ENCODE measurements around the gene MRPS2. TPM values are rescaled to one million over a fixed set of nuclear protein-coding genes. Genes with fewer than 3 reads are reported as not detected.
A peak's percentile ranks its signal among the peaks of the same experiment; 100 is the strongest.

Gene MRPS2
- total RNA-seq, 1 experiment from 2014 or later: 62.4 TPM

- no peaks in the 10 kb centered on the region for H4K20me1 ChIP-seq (ENCODE audit: low read length)
- H3K27me3 ChIP-seq (ENCODE audit: low read length): no peaks in the 10 kb centered on the region
- no peaks in the 10 kb centered on the region for H3K9me3 ChIP-seq (ENCODE audit: low read length)
- no peak overlapping the region for H3K27ac ChIP-seq (ENCODE audit: low read length)
- DNase-seq (no peak), ATAC-seq (no peak)
- H3K9ac ChIP-seq (ENCODE audit: low read length): no peak overlapping the region
- intact Hi-C loops (cut with micrococcal nuclease): no loop called here
- H2AFZ ChIP-seq (ENCODE audit: low read length): no peak overlapping the region
- no peak overlapping the region for H3K4me2 ChIP-seq (ENCODE audit: low read length)
- no peaks in the 10 kb centered on the region for H3K36me3 ChIP-seq (ENCODE audit: low read depth, low read length)
- no TSS peak for BruUV-seq (replicated peaks)
- no peaks in the 10 kb centered on the region for H3K4me1 ChIP-seq (ENCODE audit: insufficient read depth, low read length)
- no peaks in the 10 kb centered on the region for H3F3A ChIP-seq (ENCODE audit: low read length, unreplicated experiment)
- ChIA-PET CTCF (no interaction called here), POLR2A (ENCODE audit: unreplicated experiment) (no interaction called here)
- no peaks in the 10 kb centered on the region for H3K9me2 ChIP-seq (replicated peaks; ENCODE audit: low read length)
- H3K79me2 ChIP-seq (ENCODE audit: low read length): no peaks in the 10 kb centered on the region
- TF ChIP-seq EZH2 (IDR thresholded peaks at IDR 0.05; ENCODE audit: low read length, unreplicated experiment): no peak
- no peak for TF ChIP-seq CTCF (conservative IDR thresholded peaks at IDR 0.05; ENCODE audit: low read depth, low read length)
- TF ChIP-seq EZH2phosphoT487 (IDR thresholded peaks at IDR 0.05; ENCODE audit: borderline replicate concordance, low read length): no peak
- H3K4me3 ChIP-seq (ENCODE audit: low read length): no peak overlapping the region
Measured at GRCh38 chr9:135523521-135524129, 23.1 kb downstream of the MRPS2 start.

- H4K20me1 ChIP-seq (ENCODE audit: low read length): no peaks in the 10 kb centered on the region
- DNase-seq (peak; percentile 7), ATAC-seq (peak; percentile 38; the same call in 1 of the 2 replicates)
- no peak overlapping the region for H2AFZ ChIP-seq (ENCODE audit: low read length)
- ChIA-PET CTCF (no interaction called here), POLR2A (ENCODE audit: unreplicated experiment) (no interaction called here)
- intact Hi-C loops (cut with micrococcal nuclease): no loop called here
- no peaks in the 10 kb centered on the region for H3K36me3 ChIP-seq (ENCODE audit: low read depth, low read length)
- no peak overlapping the region for H3K4me3 ChIP-seq (ENCODE audit: low read length)
- H3K4me2 ChIP-seq (ENCODE audit: low read length): no peak overlapping the region
- H3K9ac ChIP-seq (ENCODE audit: low read length): no peak overlapping the region
- H3K9me3 ChIP-seq (ENCODE audit: low read length): no peaks in the 10 kb centered on the region
- no peak overlapping the region for H3K27ac ChIP-seq (ENCODE audit: low read length)
- no peaks in the 10 kb centered on the region for H3K4me1 ChIP-seq (ENCODE audit: insufficient read depth, low read length)
- no peaks in the 10 kb centered on the region for H3F3A ChIP-seq (ENCODE audit: low read length, unreplicated experiment)
- no TSS peak for BruUV-seq (replicated peaks)
- no peaks in the 10 kb centered on the region for H3K79me2 ChIP-seq (ENCODE audit: low read length)
- H3K9me2 ChIP-seq (replicated peaks; ENCODE audit: low read length): no peaks in the 10 kb centered on the region
- TF ChIP-seq EZH2 (IDR thresholded peaks at IDR 0.05; ENCODE audit: low read length, unreplicated experiment) (no peak), EZH2phosphoT487 (IDR thresholded peaks at IDR 0.05; ENCODE audit: borderline replicate concordance, low read length) (no peak), CTCF (conservative IDR thresholded peaks at IDR 0.05; ENCODE audit: low read depth, low read length) (no peak)
- no peaks in the 10 kb centered on the region for H3K27me3 ChIP-seq (ENCODE audit: low read length)
Measured at GRCh38 chr9:135524130-135524861, 23.8 kb downstream of the MRPS2 start.
